CD4-positive, CD25-positive, alpha-beta regulatory T cell (primary cell): ENCODE results near the gene TNFRSF14. TPM values are rescaled to one million over a fixed set of nuclear protein-coding genes. Genes with fewer than 3 reads are reported as not detected.

Source experiments
- ATAC-seq, 2 donors: fragments of 150-1000 bp; cut with Tn5 transposase; one replicate each; pipeline ENCODE4 v1.10.0; 2021; ENCODE audit warnings: low read depth in 2 of 2, moderate number of reproducible peaks in 2 of 2, moderate library complexity in 1 of 2
- DNase-seq, 3 donors: peaks; one replicate each; pipeline versions ENCODE4 v3.0.0 to v3.0.0-alpha.2; 2012 to 2022; ENCODE audit warnings: mixed read lengths in 1 of 3
- H3K27ac ChIP-seq: one replicate; pipeline ENCODE4 v1.7.0; 2013; ENCODE audit warnings: mild to moderate bottlenecking, low read length; ENCODE audit not compliant: insufficient read depth, poor library complexity, severe bottlenecking
- H3K27me3 ChIP-seq: one replicate; pipeline ENCODE4 v1.7.0; 2013; ENCODE audit warnings: low read length; ENCODE audit not compliant: control insufficient read depth, insufficient read depth
- H3K36me3 ChIP-seq: one replicate; pipeline ENCODE4 v1.7.0; 2013; ENCODE audit warnings: mild to moderate bottlenecking, low read length, moderate library complexity; ENCODE audit not compliant: control insufficient read depth, insufficient read depth
- H3K4me1 ChIP-seq: 2 replicates; pipeline ENCODE4 v1.7.0; 2013; ENCODE audit warnings: mild to moderate bottlenecking, low read length; ENCODE audit not compliant: insufficient read depth, control insufficient read depth, poor library complexity, severe bottlenecking
- H3K4me3 ChIP-seq: one replicate; pipeline ENCODE4 v1.7.0; 2013; ENCODE audit warnings: low read depth, mild to moderate bottlenecking, low read length, moderate library complexity
- H3K9me3 ChIP-seq, 2 experiments: 1 replicate in 1 of 2; 2 replicates in 1 of 2; pipeline ENCODE4 v1.7.0; 2013; ENCODE audit warnings: low read length in 2 of 2, mild to moderate bottlenecking in 1 of 2, moderate library complexity in 1 of 2; ENCODE audit not compliant: control insufficient read depth in 2 of 2
- H3K27ac Mint-ChIP-seq, 3 donors: one replicate each; pipeline ENCODE4 v1.8.0; 2020 to 2022; ENCODE audit warnings: mild to moderate bottlenecking in 3 of 3, mixed read lengths in 3 of 3, moderate library complexity in 2 of 3
- H3K27me3 Mint-ChIP-seq: one replicate; pipeline ENCODE4 v1.8.0; 2022; ENCODE audit warnings: mild to moderate bottlenecking, mixed read lengths
- H3K36me3 Mint-ChIP-seq: one replicate; pipeline ENCODE4 v1.8.0; 2020; ENCODE audit warnings: mixed read lengths
- H3K4me1 Mint-ChIP-seq, 4 donors: one replicate each; pipeline ENCODE4 v1.8.0; 2020 to 2022; ENCODE audit warnings: mixed read lengths in 4 of 4, mild to moderate bottlenecking in 1 of 4
- H3K4me3 Mint-ChIP-seq, 4 donors: one replicate each; pipeline ENCODE4 v1.8.0; 2020 to 2022; ENCODE audit warnings: mild to moderate bottlenecking in 4 of 4, mixed read lengths in 4 of 4, moderate library complexity in 3 of 4
- H3K9me3 Mint-ChIP-seq, 7 donors: one replicate each; pipeline ENCODE4 v1.8.0; 2020 to 2022; ENCODE audit warnings: mixed read lengths in 7 of 7, mild to moderate bottlenecking in 3 of 7, moderate library complexity in 2 of 7
- polyA plus RNA-seq, 4 donors: library from polyadenylated mRNA; unstranded; fragments of 300-500 nt; fragmentation: Illumina TruSeq; gene quantifications; one replicate each; pipeline ENCODE4 v1.2.3, GENCODE V29; 2021
- total RNA-seq: library from RNA; stranded (reverse); gene quantifications from one replicate; pipeline ENCODE4 v1.2.3, GENCODE V29; 2022

The TNFRSF14 gene
- total and polyA plus RNA-seq, 5 donors from 2014 or later = 57.3 to 235 (median 74.2) TPM

DNA sequence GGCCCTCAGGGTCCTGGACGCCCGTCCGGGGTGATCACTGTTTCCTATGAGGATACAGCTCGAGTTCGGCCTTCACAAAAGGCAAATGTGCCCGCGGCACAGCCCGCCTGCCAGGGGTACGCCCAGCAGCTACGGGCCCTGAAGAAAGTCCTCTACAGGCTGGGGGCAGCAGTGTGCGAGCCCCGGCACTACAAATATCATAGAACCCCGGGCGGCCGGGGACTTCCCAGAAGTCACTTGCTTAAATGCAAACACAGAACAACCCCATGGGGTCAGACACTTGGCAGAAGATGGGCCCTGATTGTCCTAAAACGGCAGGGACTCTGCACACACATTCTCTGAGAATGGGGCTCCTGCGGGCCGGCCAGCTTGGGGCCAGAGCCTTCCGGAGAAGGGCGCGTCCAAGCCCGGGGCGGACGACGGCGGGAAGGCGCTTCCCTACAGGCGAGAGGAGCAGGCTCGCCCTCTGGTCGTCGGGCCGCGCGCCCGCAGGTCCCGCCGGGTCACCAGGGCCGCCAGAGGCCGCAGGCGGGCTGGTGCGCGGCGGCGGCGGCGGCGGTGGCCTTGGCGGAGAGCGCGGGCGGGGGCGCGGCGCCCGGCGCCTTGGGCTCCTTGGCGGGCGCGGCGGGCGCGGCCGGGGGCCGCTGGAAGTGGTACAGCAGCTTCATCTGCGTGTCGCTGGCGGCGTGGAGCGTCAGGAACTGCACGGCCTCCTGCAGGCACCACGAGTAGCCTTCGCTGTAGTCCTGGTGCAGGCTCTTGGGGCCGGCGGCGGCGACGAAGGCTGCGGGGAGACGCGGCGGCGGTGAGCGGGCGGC, 27.0 kb upstream of the TNFRSF14 start:
- H3K27ac Mint-ChIP-seq = no peak overlapping the region
- no peaks in the 10 kb centered on the region for H3K36me3 ChIP-seq
- H3K4me3 ChIP-seq = no peak overlapping the region

DNA sequence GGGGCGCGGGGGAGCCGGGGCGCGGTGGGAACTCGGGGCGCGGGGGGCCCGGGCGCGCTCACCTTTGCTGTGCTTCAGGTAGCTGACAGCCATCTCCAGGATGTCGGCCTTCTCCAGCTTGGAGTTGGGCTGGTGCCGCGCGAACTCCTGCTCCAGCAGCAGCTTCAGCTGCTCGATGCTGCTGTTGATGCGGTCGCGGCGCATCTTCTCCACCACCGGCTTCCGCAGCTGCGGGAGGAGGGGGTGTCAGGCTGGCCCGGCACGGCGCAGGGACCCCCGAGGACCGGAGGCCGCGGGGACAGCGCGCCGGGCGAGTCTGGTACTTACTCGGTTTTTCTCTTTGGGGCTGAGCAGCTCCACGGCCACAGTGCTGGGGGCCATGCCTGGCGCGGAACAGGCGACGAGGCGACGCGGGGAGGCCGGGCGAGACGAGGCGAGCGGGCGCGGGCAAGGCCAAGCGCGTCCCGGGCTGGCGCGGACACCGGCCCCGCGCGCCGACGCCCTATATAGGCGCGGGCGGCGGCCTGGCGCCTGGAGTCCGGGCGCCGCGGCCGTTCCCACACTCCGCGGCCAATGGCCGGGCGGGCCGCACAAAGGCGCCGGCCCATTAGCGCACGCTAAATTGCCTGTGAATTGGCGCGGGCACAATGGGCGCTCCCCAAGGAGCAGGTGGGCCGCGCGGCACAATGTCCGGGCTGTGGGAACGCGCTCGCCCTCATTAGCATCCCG, 26.2 kb upstream of the TNFRSF14 start, which contains the start of gene HES5:
TSS of gene HES5 (minus strand) at position 480 of the 729 bp plus-strand sequence. CDS start at position 381, 99 bp downstream.
- no peak within 1 kb of the TSS for H3K27ac ChIP-seq
- H3K4me1 Mint-ChIP-seq = peaks cover 0 to 32% (median 9%) of the 10 kb centered on the region in 4 donors
- H3K9me3 ChIP-seq = no peaks in the 10 kb centered on the region
- peak within 1 kb of the TSS; percentile 74 to 87 (median 81) for H3K4me3 Mint-ChIP-seq
- H3K36me3 ChIP-seq = no peaks in the 10 kb centered on the region
- H3K4me1 ChIP-seq = peaks cover 43% of the 10 kb centered on the region
- DNase-seq = no peak
- H3K4me3 ChIP-seq = no peak within 1 kb of the TSS
- no peak within 1 kb of the TSS for H3K27ac Mint-ChIP-seq
- H3K27me3 Mint-ChIP-seq = peaks cover 49% of the 10 kb centered on the region
- no peak for ATAC-seq
- H3K27me3 ChIP-seq = peaks cover 3% of the 10 kb centered on the region
- H3K9me3 Mint-ChIP-seq = no peaks in the 10 kb centered on the region
- no peaks in the 10 kb centered on the region for H3K36me3 Mint-ChIP-seq

More for the DNA sequence above, 27.0 kb upstream of the TNFRSF14 start:
- Mint-ChIP-seq H3K9me3 (no peaks in the 10 kb centered on the region), H3K27me3 (peaks cover 46% of the 10 kb centered on the region), H3K4me3 (peak overlapping the region; percentile 74 to 87 (median 81)), H3K36me3 (no peaks in the 10 kb centered on the region), H3K4me1 (peaks cover 1 to 39% (median 16%) of the 10 kb centered on the region in 4 donors)
- peaks cover 51% of the 10 kb centered on the region for H3K4me1 ChIP-seq
- DNase-seq (peak in 2 of 3 donors; percentile 34 to 50), ATAC-seq (no peak)
- H3K9me3 ChIP-seq = no peaks in the 10 kb centered on the region
- H3K27me3 ChIP-seq = peaks cover 3% of the 10 kb centered on the region
- H3K27ac ChIP-seq = no peak overlapping the region

DNA sequence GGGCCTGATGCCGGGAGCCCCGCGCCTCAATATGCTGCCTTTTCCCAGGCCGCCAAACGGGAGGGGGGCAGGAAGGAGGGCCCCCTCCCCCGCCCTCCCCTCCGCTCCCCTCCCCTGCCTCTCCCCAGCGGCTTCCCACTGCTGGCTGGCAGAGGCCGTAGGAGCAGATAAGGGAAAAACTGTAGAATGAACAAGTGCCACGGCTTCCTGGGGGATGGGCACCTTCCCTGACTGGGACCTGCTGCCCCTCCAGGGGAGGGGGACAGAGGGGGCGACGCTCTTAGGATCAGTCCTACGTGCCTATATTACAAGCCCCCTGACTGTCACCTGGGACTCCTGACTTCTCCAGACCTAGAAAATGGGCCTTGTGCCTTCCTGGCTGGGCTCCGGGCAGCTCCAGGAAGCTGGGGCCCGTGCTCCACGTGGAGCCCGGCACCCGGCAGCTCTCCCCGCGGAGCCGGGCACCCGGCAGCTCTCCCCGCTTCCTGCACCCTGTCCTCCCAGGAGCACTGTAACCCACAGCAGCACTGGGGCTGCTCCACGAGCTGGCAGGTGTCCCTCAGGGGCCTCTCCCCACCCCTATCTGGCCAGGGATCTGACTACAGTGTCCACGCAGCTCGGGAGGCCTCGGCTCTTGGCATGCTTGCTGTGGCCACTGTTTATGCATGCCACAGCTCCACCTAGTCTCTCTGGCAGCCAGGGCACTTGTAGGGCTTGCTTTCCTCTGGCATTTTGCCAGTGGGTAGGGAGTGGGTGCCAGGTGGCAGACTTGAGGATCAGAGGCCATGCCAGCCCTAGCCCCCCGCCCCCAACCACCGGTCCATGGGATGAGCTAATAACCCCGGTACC, 25.4 kb upstream of the TNFRSF14 start:
- Histone ChIP-seq H3K27ac (no peak overlapping the region), H3K27me3 (peaks cover 3% of the 10 kb centered on the region), H3K9me3 (no peaks in the 10 kb centered on the region), H3K36me3 (no peaks in the 10 kb centered on the region), H3K4me3 (no peak overlapping the region), H3K4me1 (peaks cover 35% of the 10 kb centered on the region)
- Mint-ChIP-seq H3K4me3 (peak overlapping the region; percentile 56 to 74 (median 62)), H3K36me3 (no peaks in the 10 kb centered on the region), H3K27ac (no peak overlapping the region), H3K27me3 (peaks cover 53% of the 10 kb centered on the region), H3K9me3 (no peaks in the 10 kb centered on the region), H3K4me1 (peaks cover 0 to 28% (median 5%) of the 10 kb centered on the region in 4 donors)
- ATAC-seq (no peak), DNase-seq (no peak)

DNA sequence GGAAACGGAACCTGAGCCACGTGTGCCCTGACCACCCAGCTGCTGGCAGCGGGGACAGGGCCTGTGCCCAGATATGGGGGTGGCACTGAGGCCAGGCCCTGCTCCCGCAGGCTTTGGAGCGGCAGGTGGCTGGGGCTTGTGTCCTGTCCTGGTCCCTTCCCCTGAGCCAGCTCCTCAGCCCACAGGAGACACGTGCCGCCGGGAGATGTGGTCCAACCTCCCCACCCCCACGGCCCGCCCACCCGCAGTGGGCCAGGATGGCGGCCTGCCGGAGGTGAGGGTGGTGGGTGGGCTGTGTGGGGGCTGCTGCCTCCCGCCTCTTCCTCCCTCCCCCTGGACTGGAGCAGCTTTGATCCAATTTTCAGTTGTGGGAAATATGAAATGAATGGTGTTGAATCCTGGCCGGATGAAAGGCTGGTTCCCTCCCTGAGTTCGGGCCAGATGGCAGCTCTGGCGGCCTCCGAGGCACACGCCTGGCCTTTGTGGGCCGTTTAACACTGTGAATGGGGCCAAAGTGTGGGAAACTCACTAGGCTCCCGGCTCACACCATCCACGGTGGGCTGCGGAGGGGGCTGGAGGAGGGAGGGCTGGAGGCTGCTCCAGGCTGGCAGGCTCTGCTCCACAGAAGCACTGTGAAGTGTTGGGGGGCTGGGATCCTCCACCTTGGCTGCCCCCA, 23.5 kb upstream of the TNFRSF14 start:
- peaks cover 53% of the 10 kb centered on the region for H3K27me3 Mint-ChIP-seq
- no peak overlapping the region for H3K27ac ChIP-seq
- peaks cover 3% of the 10 kb centered on the region for H3K27me3 ChIP-seq
- no peak overlapping the region for H3K4me3 ChIP-seq
- H3K4me3 Mint-ChIP-seq = no peak overlapping the region
- H3K27ac Mint-ChIP-seq = no peak overlapping the region
- peaks cover 0 to 17% (median 4%) of the 10 kb centered on the region in 4 donors for H3K4me1 Mint-ChIP-seq
- H3K36me3 ChIP-seq = no peaks in the 10 kb centered on the region
- H3K9me3 ChIP-seq = no peaks in the 10 kb centered on the region
- peaks cover 26% of the 10 kb centered on the region for H3K4me1 ChIP-seq
- ATAC-seq (no peak), DNase-seq (no peak)
- H3K36me3 Mint-ChIP-seq = no peaks in the 10 kb centered on the region
- H3K9me3 Mint-ChIP-seq = no peaks in the 10 kb centered on the region

DNA sequence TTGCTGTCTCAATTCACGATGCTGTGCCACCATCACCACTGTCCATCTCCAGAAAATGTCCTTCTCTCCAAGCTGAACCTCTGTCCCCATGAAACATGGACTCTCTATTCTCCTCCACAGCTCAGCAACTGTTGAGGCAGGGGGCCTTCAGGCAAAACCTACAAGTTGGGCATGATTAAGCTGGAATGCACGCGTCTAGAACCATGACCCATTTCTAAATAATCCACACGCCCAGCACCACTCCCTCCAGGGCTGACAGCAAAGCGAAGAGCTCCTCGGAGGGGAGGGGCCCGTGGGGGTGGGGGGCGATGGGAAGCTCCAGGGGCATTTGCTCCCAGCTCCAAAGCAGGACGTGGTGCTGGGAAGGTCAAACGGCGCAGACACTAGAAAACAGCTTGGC, 22.8 kb upstream of the TNFRSF14 start:
- ATAC-seq = no peak
- Histone ChIP-seq H3K4me3 (no peak overlapping the region), H3K36me3 (no peaks in the 10 kb centered on the region), H3K27ac (no peak overlapping the region), H3K4me1 (peaks cover 26% of the 10 kb centered on the region), H3K9me3 (no peaks in the 10 kb centered on the region), H3K27me3 (peaks cover 3% of the 10 kb centered on the region)
- Mint-ChIP-seq H3K4me1 (peaks cover 0 to 17% (median 4%) of the 10 kb centered on the region in 4 donors), H3K27me3 (peaks cover 51% of the 10 kb centered on the region), H3K27ac (no peak overlapping the region), H3K9me3 (no peaks in the 10 kb centered on the region), H3K4me3 (peak overlapping the region in 1 of 4 donors; percentile 68), H3K36me3 (no peaks in the 10 kb centered on the region)
- DNase-seq = no peak

DNA sequence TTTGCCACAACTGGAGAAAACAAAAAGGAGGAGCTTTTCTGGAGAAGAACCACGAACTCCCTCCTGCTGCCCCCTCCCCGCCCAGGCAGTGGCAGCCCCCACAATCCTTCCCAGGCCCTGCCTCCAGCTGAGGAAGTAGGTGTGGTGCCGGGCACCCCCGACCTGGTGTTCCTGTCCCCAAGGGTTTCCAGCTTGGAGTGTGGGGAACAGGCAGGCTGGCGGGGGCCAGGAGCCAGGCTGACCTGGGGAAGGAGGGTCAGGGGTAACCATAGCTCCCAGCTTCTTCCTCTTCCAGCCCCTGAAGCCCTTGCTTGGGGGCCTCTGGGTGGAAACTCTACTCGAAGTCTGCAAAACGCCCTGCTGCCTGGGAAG, 21.9 kb upstream of the TNFRSF14 start:
- no peak overlapping the region for H3K27ac Mint-ChIP-seq
- H3K27me3 ChIP-seq = peaks cover 3% of the 10 kb centered on the region
- peaks cover 17% of the 10 kb centered on the region for H3K4me1 ChIP-seq
- no peak overlapping the region for H3K27ac ChIP-seq
- no peaks in the 10 kb centered on the region for H3K36me3 ChIP-seq
- no peak for DNase-seq
- peaks cover 42% of the 10 kb centered on the region for H3K27me3 Mint-ChIP-seq
- H3K9me3 Mint-ChIP-seq = no peaks in the 10 kb centered on the region
- no peak overlapping the region for H3K4me3 ChIP-seq
- peaks cover 0 to 10% (median 0%) of the 10 kb centered on the region in 4 donors for H3K4me1 Mint-ChIP-seq
- no peak overlapping the region for H3K4me3 Mint-ChIP-seq
- no peaks in the 10 kb centered on the region for H3K9me3 ChIP-seq
- ATAC-seq = no peak
- H3K36me3 Mint-ChIP-seq = no peaks in the 10 kb centered on the region
